ENCODE results near the gene MAPK6. TPM values are rescaled to one million over a fixed set of nuclear protein-coding genes. Genes with fewer than 3 reads are reported as not detected.
A peak's percentile ranks its signal among the peaks of the same experiment; 100 is the strongest.

MAPK6 gene
- total and polyA plus RNA-seq, 2 of the 4 experiments (the other 2 are of a cell fraction) = 22.6 to 60.6 TPM

GRCh38 chr15:52115598-52116427, 96.8 kb downstream of the MAPK6 start:
- DNase-seq = peak; percentile 10
- no peak overlapping the region for H2BK15ac ChIP-seq (ENCODE audit: low read depth, low read length)
- no peak for ATAC-seq (ENCODE audit: low read depth)
- H3K4me1 ChIP-seq (ENCODE audit: control insufficient read depth, insufficient read depth, low read length) = peaks cover 4% of the 10 kb centered on the region
- H3K14ac ChIP-seq (replicated peaks; ENCODE audit: low read depth, low read length) = no peak overlapping the region
- H3K9me1 ChIP-seq (ENCODE audit: insufficient read depth, low read length) = no peaks in the 10 kb centered on the region
- no peaks in the 10 kb centered on the region for H3K79me1 ChIP-seq (ENCODE audit: low read depth in 1 of 2, low read length in 2 of 2)
- H3K4ac ChIP-seq (ENCODE audit: low read depth, low read length) = no peak overlapping the region
- no peak overlapping the region for H2BK20ac ChIP-seq (ENCODE audit: low read depth, low read length)
- H3K9ac ChIP-seq (ENCODE audit: low read depth, low read length) = no peak overlapping the region
- CTCF ChIA-PET = no interaction called here
- no peak overlapping the region for H2AK5ac ChIP-seq (ENCODE audit: low read depth, low read length)
- H4K20me1 ChIP-seq (ENCODE audit: insufficient read depth, low read length) = no peaks in the 10 kb centered on the region
- BruUV-seq (replicated peaks) = no TSS peak
- in situ Hi-C loops (cut with MboI; ENCODE audit: low sequenced_read_pairs) (no loop called here), intact Hi-C loops (cut with micrococcal nuclease) (no loop called here), dilution Hi-C loops (cut with HindIII; ENCODE audit: low sequenced_read_pairs, unreplicated experiment) (no loop called here)
- no peak overlapping the region for H3K18ac ChIP-seq (ENCODE audit: low read depth, low read length)
- H2AK9ac ChIP-seq (replicated peaks; ENCODE audit: low read depth, low read length, poor library complexity) = no peak overlapping the region
- H2BK120ac ChIP-seq (ENCODE audit: low read depth, low read length) = no peak overlapping the region
- TF ChIP-seq BHLHE40 (IDR thresholded peaks at IDR 0.05; ENCODE audit: low read depth, low read length) (no peak), CEBPB (IDR thresholded peaks at IDR 0.05; ENCODE audit: low read depth, low read length) (peak; percentile 67), NFE2L2 (IDR thresholded peaks at IDR 0.05; ENCODE audit: low read depth, low read length) (no peak)
- no peak overlapping the region for H3K56ac ChIP-seq (ENCODE audit: extremely low read depth, insufficient read depth, low read length)
- H3K36me3 ChIP-seq (ENCODE audit: control insufficient read depth, insufficient read depth, low read length) = no peaks in the 10 kb centered on the region; the same call in 1 of the 2 replicates
- H2AFZ ChIP-seq (replicated peaks; ENCODE audit: low read length, poor library complexity) = no peak overlapping the region
- H4K91ac ChIP-seq (ENCODE audit: insufficient read depth, low read depth, low read length) = no peak overlapping the region
- H4K5ac ChIP-seq (ENCODE audit: low read depth, low read length) = no peak overlapping the region
- H3K23ac ChIP-seq (ENCODE audit: low read depth, low read length) = no peak overlapping the region
- POLR2A ChIA-PET (ENCODE audit: unreplicated experiment) = no interaction called here
- no peak overlapping the region for H4K8ac ChIP-seq (ENCODE audit: low read depth in 2 of 2, low read length in 2 of 2)
- H3K9me3 ChIP-seq (ENCODE audit: control insufficient read depth, insufficient read depth, low read length) = no peaks in the 10 kb centered on the region
- no peak overlapping the region for H3K4me3 ChIP-seq (ENCODE audit: insufficient read depth, low read depth, low read length)
- H3K27me3 ChIP-seq (ENCODE audit: control insufficient read depth, insufficient read depth, low read length) = peaks cover 23% of the 10 kb centered on the region
- no peak overlapping the region for H3K27ac ChIP-seq (ENCODE audit: insufficient read depth, low read length)
- 100% methylated on average over 2 of the region's 9 CpGs; no CpG with 5 or more reads in 1 of the 2 experiments for WGBS, 2 experiments (ENCODE audit: extremely low coverage in 2 of 2, insufficient read length in 1 of 2)
- no peak overlapping the region for H3K4me2 ChIP-seq (ENCODE audit: low read depth, low read length)
- no peak overlapping the region for H2BK5ac ChIP-seq (ENCODE audit: low read depth, low read length, poor library complexity, severe bottlenecking)

Other genes starting within 250 kb of the MAPK6 start
- 22.0 and 51.1 TPM in 2 replicates for gene TMOD3, start 189.6 kb upstream of the MAPK6 start, total RNA-seq (2012; rRNA removed)
- 7.4 and 10.7 TPM in 2 replicates for gene TMOD3, start 189.6 kb upstream of the MAPK6 start, polyA plus RNA-seq (2012; rRNA removed)
- 11.5 and 30.3 TPM in 2 replicates for gene LEO1, start 47.4 kb upstream of the MAPK6 start, total RNA-seq (2012; rRNA removed)
- gene LEO1, start 47.4 kb upstream of the MAPK6 start, polyA plus RNA-seq (2012; rRNA removed) = 7.7 and 9.0 TPM in 2 replicates
- not detected in 2 replicates for gene BCL2L10, start 93.6 kb downstream of the MAPK6 start, total RNA-seq (2012; rRNA removed)
- gene BCL2L10, start 93.6 kb downstream of the MAPK6 start, polyA plus RNA-seq (2012; rRNA removed) = not detected in 2 replicates
- 33.2 and 33.9 TPM in 2 replicates for gene GNB5, start 172.2 kb downstream of the MAPK6 start, total RNA-seq (2012; rRNA removed)
- gene GNB5, start 172.2 kb downstream of the MAPK6 start, polyA plus RNA-seq (2012; rRNA removed) = 25.3 and 27.7 TPM in 2 replicates

Data from IMR-90 (cell line).